Measurements from ENCODE around the gene TMEM258. TPM values are rescaled to one million over a fixed set of nuclear protein-coding genes. Genes with fewer than 3 reads are reported as not detected.

The TMEM258 gene
- total RNA-seq, 1 donor from 2014 or later: 125 TPM

DNA sequence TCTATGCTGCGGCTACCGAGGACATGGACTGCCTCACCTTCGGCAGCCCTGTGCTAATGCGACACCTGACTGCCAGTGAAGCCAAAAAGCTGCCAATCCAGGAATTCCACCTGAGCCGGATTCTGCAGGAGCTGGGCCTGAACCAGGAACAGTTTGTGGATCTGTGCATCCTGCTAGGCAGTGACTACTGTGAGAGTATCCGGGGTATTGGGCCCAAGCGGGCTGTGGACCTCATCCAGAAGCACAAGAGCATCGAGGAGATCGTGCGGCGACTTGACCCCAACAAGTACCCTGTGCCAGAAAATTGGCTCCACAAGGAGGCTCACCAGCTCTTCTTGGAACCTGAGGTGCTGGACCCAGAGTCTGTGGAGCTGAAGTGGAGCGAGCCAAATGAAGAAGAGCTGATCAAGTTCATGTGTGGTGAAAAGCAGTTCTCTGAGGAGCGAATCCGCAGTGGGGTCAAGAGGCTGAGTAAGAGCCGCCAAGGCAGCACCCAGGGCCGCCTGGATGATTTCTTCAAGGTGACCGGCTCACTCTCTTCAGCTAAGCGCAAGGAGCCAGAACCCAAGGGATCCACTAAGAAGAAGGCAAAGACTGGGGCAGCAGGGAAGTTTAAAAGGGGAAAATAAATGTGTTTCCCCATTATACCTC, 3.6 kb upstream of the TMEM258 start:
- Mint-ChIP-seq H3K9me3 (ENCODE audit: unreplicated experiment) (no peaks in the 10 kb centered on the region), H3K4me1 (ENCODE audit: unreplicated experiment) (peaks cover 19% of the 10 kb centered on the region), H3K27ac (ENCODE audit: unreplicated experiment) (no peak overlapping the region), H3K36me3 (ENCODE audit: low read depth, unreplicated experiment) (peaks cover 12% of the 10 kb centered on the region), H3K4me3 (ENCODE audit: unreplicated experiment) (no peak overlapping the region), H3K27me3 (ENCODE audit: unreplicated experiment) (peaks cover 24% of the 10 kb centered on the region)
- TF ChIP-seq, protein P1, sequence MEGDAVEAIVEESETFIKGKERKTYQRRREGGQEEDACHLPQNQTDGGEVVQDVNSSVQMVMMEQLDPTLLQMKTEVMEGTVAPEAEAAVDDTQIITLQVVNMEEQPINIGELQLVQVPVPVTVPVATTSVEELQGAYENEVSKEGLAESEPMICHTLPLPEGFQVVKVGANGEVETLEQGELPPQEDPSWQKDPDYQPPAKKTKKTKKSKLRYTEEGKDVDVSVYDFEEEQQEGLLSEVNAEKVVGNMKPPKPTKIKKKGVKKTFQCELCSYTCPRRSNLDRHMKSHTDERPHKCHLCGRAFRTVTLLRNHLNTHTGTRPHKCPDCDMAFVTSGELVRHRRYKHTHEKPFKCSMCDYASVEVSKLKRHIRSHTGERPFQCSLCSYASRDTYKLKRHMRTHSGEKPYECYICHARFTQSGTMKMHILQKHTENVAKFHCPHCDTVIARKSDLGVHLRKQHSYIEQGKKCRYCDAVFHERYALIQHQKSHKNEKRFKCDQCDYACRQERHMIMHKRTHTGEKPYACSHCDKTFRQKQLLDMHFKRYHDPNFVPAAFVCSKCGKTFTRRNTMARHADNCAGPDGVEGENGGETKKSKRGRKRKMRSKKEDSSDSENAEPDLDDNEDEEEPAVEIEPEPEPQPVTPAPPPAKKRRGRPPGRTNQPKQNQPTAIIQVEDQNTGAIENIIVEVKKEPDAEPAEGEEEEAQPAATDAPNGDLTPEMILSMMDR (IDR thresholded peaks at IDR 0.05; ENCODE audit: unreplicated experiment): no peak
- no peak for DNase-seq (ENCODE audit: low spot score)

DNA sequence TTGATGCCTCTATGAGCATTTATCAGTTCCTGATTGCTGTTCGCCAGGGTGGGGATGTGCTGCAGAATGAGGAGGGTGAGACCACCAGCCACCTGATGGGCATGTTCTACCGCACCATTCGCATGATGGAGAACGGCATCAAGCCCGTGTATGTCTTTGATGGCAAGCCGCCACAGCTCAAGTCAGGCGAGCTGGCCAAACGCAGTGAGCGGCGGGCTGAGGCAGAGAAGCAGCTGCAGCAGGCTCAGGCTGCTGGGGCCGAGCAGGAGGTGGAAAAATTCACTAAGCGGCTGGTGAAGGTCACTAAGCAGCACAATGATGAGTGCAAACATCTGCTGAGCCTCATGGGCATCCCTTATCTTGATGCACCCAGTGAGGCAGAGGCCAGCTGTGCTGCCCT, 3.1 kb upstream of the TMEM258 start:
- H3K9me3 Mint-ChIP-seq (ENCODE audit: unreplicated experiment): no peaks in the 10 kb centered on the region
- no peak overlapping the region for H3K27ac Mint-ChIP-seq (ENCODE audit: unreplicated experiment)
- peaks cover 10% of the 10 kb centered on the region for H3K36me3 Mint-ChIP-seq (ENCODE audit: low read depth, unreplicated experiment)
- no peak for DNase-seq (ENCODE audit: low spot score)
- H3K27me3 Mint-ChIP-seq (ENCODE audit: unreplicated experiment): peaks cover 24% of the 10 kb centered on the region
- no peak overlapping the region for H3K4me3 Mint-ChIP-seq (ENCODE audit: unreplicated experiment)
- H3K4me1 Mint-ChIP-seq (ENCODE audit: unreplicated experiment): peaks cover 19% of the 10 kb centered on the region
- TF ChIP-seq, protein P1 (IDR thresholded peaks at IDR 0.05; ENCODE audit: unreplicated experiment): no peak

DNA sequence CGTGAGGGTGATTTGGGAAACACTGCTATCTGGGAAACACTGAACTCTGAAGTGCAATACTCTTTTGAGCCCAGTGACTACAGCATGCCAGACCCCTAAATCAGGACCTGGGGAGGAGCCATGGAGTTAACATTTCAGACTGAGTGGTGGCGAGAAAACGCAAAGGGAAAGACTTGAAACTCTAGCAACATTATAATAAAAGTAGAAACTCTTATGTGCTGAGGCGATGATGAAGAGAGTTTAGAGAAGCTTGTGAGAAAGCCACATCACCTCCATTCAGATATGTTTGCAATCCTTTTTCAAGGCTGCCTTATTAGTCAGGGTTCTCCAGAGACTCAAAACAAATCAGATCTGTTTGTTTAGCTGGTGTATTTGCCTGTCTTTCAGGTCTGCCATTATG, 2.2 kb upstream of the TMEM258 start:
- Mint-ChIP-seq H3K27ac (ENCODE audit: unreplicated experiment) (peak overlapping the region; percentile 40), H3K9me3 (ENCODE audit: unreplicated experiment) (no peaks in the 10 kb centered on the region), H3K4me1 (ENCODE audit: unreplicated experiment) (peaks cover 19% of the 10 kb centered on the region), H3K27me3 (ENCODE audit: unreplicated experiment) (peaks cover 27% of the 10 kb centered on the region), H3K4me3 (ENCODE audit: unreplicated experiment) (no peak overlapping the region), H3K36me3 (ENCODE audit: low read depth, unreplicated experiment) (peaks cover 7% of the 10 kb centered on the region)
- TF ChIP-seq, protein P1 (IDR thresholded peaks at IDR 0.05; ENCODE audit: unreplicated experiment): no peak
- DNase-seq (ENCODE audit: low spot score): no peak

DNA sequence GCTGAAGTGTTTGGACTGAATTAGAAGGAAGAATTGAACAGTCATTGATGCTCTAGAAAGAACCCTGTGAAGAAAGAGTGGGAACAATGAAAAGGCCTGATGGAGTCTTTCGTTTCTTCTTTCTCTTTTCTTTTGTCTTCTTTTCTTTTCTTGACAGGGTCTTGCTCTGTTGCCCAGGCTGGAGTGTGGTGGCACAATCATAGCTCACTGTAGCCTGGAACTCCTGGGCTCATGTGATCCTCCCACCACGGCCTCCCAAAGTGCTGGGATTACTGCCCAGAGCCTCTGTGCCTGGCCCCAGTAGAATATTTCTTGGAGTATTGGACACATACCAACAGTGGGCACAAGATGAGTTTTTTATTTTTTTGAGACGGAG, 1.4 kb upstream of the TMEM258 start:
- peak overlapping the region; percentile 38 for H3K27ac Mint-ChIP-seq (ENCODE audit: unreplicated experiment)
- peaks cover 17% of the 10 kb centered on the region for H3K4me1 Mint-ChIP-seq (ENCODE audit: unreplicated experiment)
- peaks cover 7% of the 10 kb centered on the region for H3K36me3 Mint-ChIP-seq (ENCODE audit: low read depth, unreplicated experiment)
- DNase-seq (ENCODE audit: low spot score): no peak
- no peaks in the 10 kb centered on the region for H3K9me3 Mint-ChIP-seq (ENCODE audit: unreplicated experiment)
- H3K27me3 Mint-ChIP-seq (ENCODE audit: unreplicated experiment): peaks cover 27% of the 10 kb centered on the region
- TF ChIP-seq, protein P1 (IDR thresholded peaks at IDR 0.05; ENCODE audit: unreplicated experiment): no peak
- H3K4me3 Mint-ChIP-seq (ENCODE audit: unreplicated experiment): peak overlapping the region; percentile 95

DNA sequence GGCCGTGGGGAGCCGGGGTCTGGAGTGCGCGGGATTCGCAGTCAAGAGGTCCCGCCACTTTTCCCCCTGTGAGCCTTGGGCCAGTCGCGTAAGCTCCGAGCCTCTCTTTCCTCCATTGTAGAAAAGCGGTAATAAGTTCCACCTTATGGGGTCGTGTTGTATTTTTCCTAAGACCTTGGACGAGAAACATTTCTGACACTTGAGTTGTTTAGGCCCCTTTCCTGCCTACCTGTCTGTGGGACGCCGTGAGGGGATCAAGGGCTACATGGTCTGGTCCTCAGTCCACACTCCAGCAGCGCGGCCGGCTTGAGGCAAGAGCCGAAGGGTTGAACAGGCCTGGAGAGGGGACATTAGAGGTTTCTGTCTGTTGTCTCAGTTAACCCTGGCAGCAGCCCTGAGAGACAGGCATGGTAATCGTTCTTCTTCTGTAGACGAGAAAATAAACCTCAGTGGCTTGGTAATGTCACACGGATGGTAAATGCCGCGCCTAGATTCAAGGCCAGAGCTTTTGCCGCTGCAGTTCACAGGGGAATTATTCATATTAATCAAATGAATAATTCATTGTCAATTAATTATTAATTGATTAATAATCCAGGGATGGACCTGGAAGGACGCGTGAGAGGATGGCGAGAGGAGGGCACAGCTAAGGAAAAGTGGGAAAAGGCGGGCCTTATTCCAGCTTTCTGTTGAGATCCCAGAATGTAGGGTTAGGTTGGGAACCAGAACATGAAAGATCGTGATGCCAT, 857 bp upstream of the TMEM258 start:
- H3K4me1 Mint-ChIP-seq (ENCODE audit: unreplicated experiment): peaks cover 17% of the 10 kb centered on the region
- no peak for DNase-seq (ENCODE audit: low spot score)

More for the DNA sequence above, 857 bp upstream of the TMEM258 start:
- TF ChIP-seq, protein P1 (IDR thresholded peaks at IDR 0.05; ENCODE audit: unreplicated experiment): no peak
- H3K4me3 Mint-ChIP-seq (ENCODE audit: unreplicated experiment): peak overlapping the region; percentile 95
- peaks cover 27% of the 10 kb centered on the region for H3K27me3 Mint-ChIP-seq (ENCODE audit: unreplicated experiment)
- peaks cover 10% of the 10 kb centered on the region for H3K36me3 Mint-ChIP-seq (ENCODE audit: low read depth, unreplicated experiment)
- H3K27ac Mint-ChIP-seq (ENCODE audit: unreplicated experiment): peak overlapping the region; percentile 93
- H3K9me3 Mint-ChIP-seq (ENCODE audit: unreplicated experiment): no peaks in the 10 kb centered on the region

Measured in endothelial cell (in vitro differentiated cells).